ENCODE results near the gene APRT.

The APRT gene

GRCh38 chr16:88822281-88823040 is 10.7 kb upstream of the APRT start:
- DNase-seq (ENCODE audit: low read depth in 2 of 2): no peak

GRCh38 chr16:88821168-88821850 is 9.6 kb upstream of the APRT start:
- DNase-seq (ENCODE audit: low read depth in 2 of 2): no peak

GRCh38 chr16:88820385-88821025 is 8.8 kb upstream of the APRT start:
- DNase-seq (ENCODE audit: low read depth in 2 of 2): no peak

- DNase-seq (ENCODE audit: low read depth in 2 of 2): no peak
Observed at GRCh38 chr16:88819126-88819525, 7.4 kb upstream of the APRT start.

- no peak for DNase-seq (ENCODE audit: low read depth in 2 of 2)
Observed at GRCh38 chr16:88818575-88818874, 6.8 kb upstream of the APRT start.

- no peak for DNase-seq (ENCODE audit: low read depth in 2 of 2)
Observed at GRCh38 chr16:88817785-88818574, 6.3 kb upstream of the APRT start.

- DNase-seq (ENCODE audit: low read depth in 2 of 2): no peak
Observed at GRCh38 chr16:88816736-88817535, 5.2 kb upstream of the APRT start.

- DNase-seq (ENCODE audit: low read depth in 2 of 2): no peak
Observed at GRCh38 chr16:88815901-88816589, 4.3 kb upstream of the APRT start.

- DNase-seq (ENCODE audit: low read depth in 2 of 2): no peak
Observed at GRCh38 chr16:88815227-88815626, 3.5 kb upstream of the APRT start.

- DNase-seq (ENCODE audit: low read depth in 2 of 2): no peak
Observed at GRCh38 chr16:88814144-88814502, 2.4 kb upstream of the APRT start.

GRCh38 chr16:88813269-88814143 is 1.8 kb upstream of the APRT start:
- no peak for DNase-seq (ENCODE audit: low read depth in 2 of 2)

- DNase-seq (ENCODE audit: low read depth in 2 of 2): no peak
Observed at GRCh38 chr16:88812513-88813268, 963 bp upstream of the APRT start.

- no peak for DNase-seq (ENCODE audit: low read depth in 2 of 2)
Observed at GRCh38 chr16:88810912-88811768, 588 bp downstream of the APRT start.

GRCh38 chr16:88810166-88810911 is 1.4 kb downstream of the APRT start:
- no peak for DNase-seq (ENCODE audit: low read depth in 2 of 2)

GRCh38 chr16:88809676-88810165 is 2.0 kb downstream of the APRT start:
- DNase-seq (ENCODE audit: low read depth in 2 of 2): no peak

GRCh38 chr16:88809068-88809675 is 2.6 kb downstream of the APRT start:
- no peak for DNase-seq (ENCODE audit: low read depth in 2 of 2)

Data from stimulated activated CD4-positive, alpha-beta T cell treated with anti-CD3 and anti-CD28 coated beads, Interleukin-4, amount 100 ng/mL, for 48 hours (primary cell).